ENCODE results near the gene MTF2.

Gene MTF2

GRCh38 chr1:93083979-93084378, 4.9 kb downstream of the MTF2 start:
- no peak for DNase-seq (ENCODE audit: low read depth in 2 of 2)

- DNase-seq (ENCODE audit: low read depth in 2 of 2), result no peak
These were observed 8.4 kb downstream of the MTF2 start for GRCh38 chr1:93087532-93087931.

- no peak for DNase-seq (ENCODE audit: low read depth in 2 of 2)
These were observed 14.4 kb downstream of the MTF2 start for GRCh38 chr1:93093332-93094006.

- DNase-seq (ENCODE audit: low read depth in 2 of 2), result no peak
These were observed 16.9 kb downstream of the MTF2 start for GRCh38 chr1:93095804-93096585.

- DNase-seq (ENCODE audit: low read depth in 2 of 2), result no peak
These were observed 23.1 kb downstream of the MTF2 start for GRCh38 chr1:93102142-93102541.

GRCh38 chr1:93106226-93106625, 27.1 kb downstream of the MTF2 start:
- no peak for DNase-seq (ENCODE audit: low read depth in 2 of 2)

GRCh38 chr1:93107395-93107794, 28.3 kb downstream of the MTF2 start:
- DNase-seq (ENCODE audit: low read depth in 2 of 2), result no peak

GRCh38 chr1:93108335-93108734, 29.3 kb downstream of the MTF2 start:
- no peak for DNase-seq (ENCODE audit: low read depth in 2 of 2)

GRCh38 chr1:93109578-93109977, 30.5 kb downstream of the MTF2 start:
- DNase-seq (ENCODE audit: low read depth in 2 of 2), result no peak

- DNase-seq (ENCODE audit: low read depth in 2 of 2), result no peak
These were observed 32.0 kb downstream of the MTF2 start for GRCh38 chr1:93111065-93111464.

GRCh38 chr1:93111561-93111960, 32.5 kb downstream of the MTF2 start:
- no peak for DNase-seq (ENCODE audit: low read depth in 2 of 2)

- DNase-seq (ENCODE audit: low read depth in 2 of 2), result no peak
These were observed 34.0 kb downstream of the MTF2 start for GRCh38 chr1:93113127-93113526.

- no peak for DNase-seq (ENCODE audit: low read depth in 2 of 2)
These were observed 35.3 kb downstream of the MTF2 start for GRCh38 chr1:93114391-93114790.

GRCh38 chr1:93120614-93121013, 41.5 kb downstream of the MTF2 start:
- no peak for DNase-seq (ENCODE audit: low read depth in 2 of 2)

- DNase-seq (ENCODE audit: low read depth in 2 of 2), result no peak
These were observed 44.2 kb downstream of the MTF2 start for GRCh38 chr1:93123201-93123783.

GRCh38 chr1:93124556-93125355, 45.7 kb downstream of the MTF2 start:
- DNase-seq (ENCODE audit: low read depth in 2 of 2), result no peak

GRCh38 chr1:93129507-93130099, 50.5 kb downstream of the MTF2 start:
- no peak for DNase-seq (ENCODE audit: low read depth in 2 of 2)

- DNase-seq (ENCODE audit: low read depth in 2 of 2), result no peak
These were observed 53.6 kb downstream of the MTF2 start for GRCh38 chr1:93132638-93133037.

GRCh38 chr1:93136445-93136844, 57.4 kb downstream of the MTF2 start:
- DNase-seq (ENCODE audit: low read depth in 2 of 2), result no peak

- no peak for DNase-seq (ENCODE audit: low read depth in 2 of 2)
These were observed 58.7 kb downstream of the MTF2 start for GRCh38 chr1:93137604-93138292.

- DNase-seq (ENCODE audit: low read depth in 2 of 2), result no peak
These were observed 61.0 kb downstream of the MTF2 start for GRCh38 chr1:93140106-93140505.
